K562 (cell line): ENCODE results near the gene ZCCHC3. TPM values are rescaled to one million over a fixed set of nuclear protein-coding genes. Genes with fewer than 3 reads are reported as not detected.

Experiments used
- ARHGAP35 ChIP-seq: fragments of 450-650 bp; IDR thresholded peaks from 2 replicates; pipeline ENCODE4 v1.6.1; 2018; ENCODE audit not compliant: partially characterized antibody
- CCAR2 ChIP-seq: fragments of 200-400 bp; formaldehyde crosslinking; IDR thresholded peaks from 2 replicates; pipeline ENCODE4 v1.6.1; 2017; ENCODE audit warnings: mild to moderate bottlenecking, low read depth, low read length
- KAT8 ChIP-seq: fragments of 450-650 bp; IDR thresholded peaks from 2 replicates; pipeline ENCODE4 v1.6.1; 2016; ENCODE audit warnings: low read depth, mild to moderate bottlenecking
- MIER1 ChIP-seq: fragments of 450-650 bp; IDR thresholded peaks from 2 replicates; pipeline ENCODE4 v1.6.1; 2016; ENCODE audit warnings: antibody characterized with exemption, mild to moderate bottlenecking, low read depth
- NKRF ChIP-seq: fragments of 450-650 bp; IDR thresholded peaks from 2 replicates; pipeline ENCODE4 v1.6.1; 2016; ENCODE audit warnings: borderline replicate concordance
- NUFIP1 ChIP-seq: fragments of 450-650 bp; IDR thresholded peaks from 2 replicates; pipeline ENCODE4 v1.6.1; 2018; ENCODE audit not compliant: partially characterized antibody
- POLR2B ChIP-seq: fragments of 450-650 bp; IDR thresholded peaks from 2 replicates; pipeline ENCODE4 v1.6.1; 2018; ENCODE audit warnings: low read depth; ENCODE audit not compliant: partially characterized antibody
- PYGO2 ChIP-seq: fragments of 450-650 bp; IDR thresholded peaks from 2 replicates; pipeline ENCODE4 v1.6.1; 2016; ENCODE audit warnings: mild to moderate bottlenecking, missing genetic modification characterization, moderate library complexity, missing compliant biosample characterization
- SAFB ChIP-seq: fragments of 200-400 bp; formaldehyde crosslinking; IDR thresholded peaks from 2 replicates; pipeline ENCODE4 v1.6.1; 2017; ENCODE audit warnings: low read depth, low read length, borderline replicate concordance
- SIRT6 ChIP-seq: IDR thresholded peaks from one replicate; pipeline ENCODE4 v1.6.1; 2012; ENCODE audit warnings: low read depth, mild to moderate bottlenecking, control low read depth, inconsistent platforms, low read length, moderate library complexity
- SOX6 ChIP-seq: fragments of 450-650 bp; IDR thresholded peaks from 2 replicates; pipeline ENCODE4 v1.6.1; 2014; ENCODE audit warnings: mild to moderate bottlenecking
- SRSF7 ChIP-seq: fragments of 200-400 bp; formaldehyde crosslinking; optimal IDR thresholded peaks from 2 replicates; pipeline ENCODE3; 2017; ENCODE audit warnings: mild to moderate bottlenecking, low read depth, low read length
- STAT5A ChIP-seq: IDR thresholded peaks from 2 replicates; pipeline ENCODE4 v1.6.1; 2012; ENCODE audit warnings: low read length, inconsistent platforms, borderline replicate concordance
- YY1 ChIP-seq, 3 experiments: IDR thresholded peaks; 2 replicates each; pipeline ENCODE4 v1.6.1; 2011; ENCODE audit warnings: low read length in 2 of 3, mild to moderate bottlenecking in 2 of 3, moderate library complexity in 2 of 3, borderline replicate concordance in 1 of 3, control low read depth in 1 of 3, low read depth in 1 of 3; ENCODE audit not compliant: insufficient read depth in 3 of 3, insufficient replicate concordance in 2 of 3, control insufficient read depth in 1 of 3, insufficient read length in 1 of 3; ENCODE audit errors: extremely low read depth in 1 of 3
- ZNF197 ChIP-seq: fragments of 200-800 bp; sonication (Bioruptor generic); IDR thresholded peaks from 2 replicates; pipeline ENCODE4 v1.6.1; 2016; ENCODE audit warnings: low read depth, missing genetic modification characterization, missing compliant biosample characterization
- ZNF3 ChIP-seq: fragments of 250-450 bp; sonication (Bioruptor Pico); IDR thresholded peaks from 2 replicates; pipeline ENCODE4 v1.5.0; 2021; ENCODE audit warnings: mild to moderate bottlenecking, moderate library complexity
- ZNF586 ChIP-seq: fragments of 450-650 bp; formaldehyde crosslinking; conservative IDR thresholded peaks from 2 replicates; pipeline ENCODE4 v1.4.0; 2020; ENCODE audit warnings: mild to moderate bottlenecking, moderate library complexity
- polyA plus RNA-seq, 8 experiments: library from polyadenylated mRNA; depleted of rRNA in 4 of 8; stranded (reverse) in 5 of 8; unstranded in 3 of 8; fragments of >200 nt; fragmentation: Nextera tagmentation in 2 of 8; fragmentation: Illumina TruSeq in 1 of 8; extraction: Ambion mirVana in 2 of 8; extraction: Trizol in 1 of 8; gene quantifications; 2 replicates each; pipeline versions ENCODE4 v1.2.1 to v1.2.3, GENCODE V29; 2011 to 2014; ENCODE audit warnings: inconsistent platforms in 1 of 8, missing spikeins in 1 of 8
- total RNA-seq, 7 experiments: library from RNA; depleted of rRNA in 6 of 7; stranded (reverse); fragments of >200 nt in 6 of 7; fragmentation: Illumina TruSeq in 2 of 7; extraction: Trizol in 2 of 7; gene quantifications; 2 replicates each; pipeline versions ENCODE4 v1.2.1 to v1.2.3, GENCODE V29; 2011 to 2021; ENCODE audit warnings: low replicate concordance in 1 of 7
- TF ChIP-seq, protein P1 (sequence below): fragments of 250-450 bp; sonication (Bioruptor Pico); IDR thresholded peaks from 2 replicates; pipeline ENCODE4 v1.4.0; 2020; ENCODE audit warnings: mild to moderate bottlenecking, moderate library complexity, borderline replicate concordance
- TF ChIP-seq, protein P2 (sequence below): fragments of 450-650 bp; IDR thresholded peaks from 2 replicates; pipeline ENCODE4 v1.6.1; 2017; ENCODE audit warnings: mild to moderate bottlenecking, moderate library complexity
- TF ChIP-seq, protein P3 (sequence below): fragments of 450-650 bp; IDR thresholded peaks from 2 replicates; pipeline ENCODE4 v1.6.1; 2016; ENCODE audit warnings: missing biosample characterization, missing genetic modification characterization

Gene ZCCHC3
- total and polyA plus RNA-seq, 9 of the 15 experiments (the other 6 are each of a cell fraction or from before 2014, with no cell fraction given), result 2.8 to 23.3 (median 16.5) TPM

- 0 out of 2 replicates have a peak, but pooled peaks have one; percentile 50 for TF ChIP-seq MIER1
- TF ChIP-seq SOX6, result peak; percentile 81
- peak; percentile 59 for TF ChIP-seq NUFIP1
- TF ChIP-seq, protein P1, sequence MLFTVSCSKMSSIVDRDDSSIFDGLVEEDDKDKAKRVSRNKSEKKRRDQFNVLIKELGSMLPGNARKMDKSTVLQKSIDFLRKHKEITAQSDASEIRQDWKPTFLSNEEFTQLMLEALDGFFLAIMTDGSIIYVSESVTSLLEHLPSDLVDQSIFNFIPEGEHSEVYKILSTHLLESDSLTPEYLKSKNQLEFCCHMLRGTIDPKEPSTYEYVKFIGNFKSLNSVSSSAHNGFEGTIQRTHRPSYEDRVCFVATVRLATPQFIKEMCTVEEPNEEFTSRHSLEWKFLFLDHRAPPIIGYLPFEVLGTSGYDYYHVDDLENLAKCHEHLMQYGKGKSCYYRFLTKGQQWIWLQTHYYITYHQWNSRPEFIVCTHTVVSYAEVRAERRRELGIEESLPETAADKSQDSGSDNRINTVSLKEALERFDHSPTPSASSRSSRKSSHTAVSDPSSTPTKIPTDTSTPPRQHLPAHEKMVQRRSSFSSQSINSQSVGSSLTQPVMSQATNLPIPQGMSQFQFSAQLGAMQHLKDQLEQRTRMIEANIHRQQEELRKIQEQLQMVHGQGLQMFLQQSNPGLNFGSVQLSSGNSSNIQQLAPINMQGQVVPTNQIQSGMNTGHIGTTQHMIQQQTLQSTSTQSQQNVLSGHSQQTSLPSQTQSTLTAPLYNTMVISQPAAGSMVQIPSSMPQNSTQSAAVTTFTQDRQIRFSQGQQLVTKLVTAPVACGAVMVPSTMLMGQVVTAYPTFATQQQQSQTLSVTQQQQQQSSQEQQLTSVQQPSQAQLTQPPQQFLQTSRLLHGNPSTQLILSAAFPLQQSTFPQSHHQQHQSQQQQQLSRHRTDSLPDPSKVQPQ (CRISPR knock-in tag), result no peak
- no peak for TF ChIP-seq POLR2B
- no peak for TF ChIP-seq SIRT6
- TF ChIP-seq, protein P2, sequence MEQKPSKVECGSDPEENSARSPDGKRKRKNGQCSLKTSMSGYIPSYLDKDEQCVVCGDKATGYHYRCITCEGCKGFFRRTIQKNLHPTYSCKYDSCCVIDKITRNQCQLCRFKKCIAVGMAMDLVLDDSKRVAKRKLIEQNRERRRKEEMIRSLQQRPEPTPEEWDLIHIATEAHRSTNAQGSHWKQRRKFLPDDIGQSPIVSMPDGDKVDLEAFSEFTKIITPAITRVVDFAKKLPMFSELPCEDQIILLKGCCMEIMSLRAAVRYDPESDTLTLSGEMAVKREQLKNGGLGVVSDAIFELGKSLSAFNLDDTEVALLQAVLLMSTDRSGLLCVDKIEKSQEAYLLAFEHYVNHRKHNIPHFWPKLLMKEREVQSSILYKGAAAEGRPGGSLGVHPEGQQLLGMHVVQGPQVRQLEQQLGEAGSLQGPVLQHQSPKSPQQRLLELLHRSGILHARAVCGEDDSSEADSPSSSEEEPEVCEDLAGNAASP, result no peak
- no peak for TF ChIP-seq ZNF586 (CRISPR knock-in tag)
- peak in 1 of 3 experiments; percentile 55 for TF ChIP-seq YY1 (IDR thresholded peaks at IDR 0.05; ENCODE audit: borderline replicate concordance in 1 of 3, control insufficient read depth in 1 of 3, extremely low read depth in 1 of 3, insufficient read depth in 3 of 3, insufficient read length in 1 of 3, insufficient replicate concordance in 2 of 3, low read depth in 1 of 3, low read length in 2 of 3)
- no peak for TF ChIP-seq ZNF197 (CRISPR knock-in tag)
- no peak for TF ChIP-seq STAT5A
- TF ChIP-seq KAT8, result no peak
- TF ChIP-seq PYGO2 (tag), result no peak
- no peak for TF ChIP-seq SAFB
- TF ChIP-seq, protein P3, sequence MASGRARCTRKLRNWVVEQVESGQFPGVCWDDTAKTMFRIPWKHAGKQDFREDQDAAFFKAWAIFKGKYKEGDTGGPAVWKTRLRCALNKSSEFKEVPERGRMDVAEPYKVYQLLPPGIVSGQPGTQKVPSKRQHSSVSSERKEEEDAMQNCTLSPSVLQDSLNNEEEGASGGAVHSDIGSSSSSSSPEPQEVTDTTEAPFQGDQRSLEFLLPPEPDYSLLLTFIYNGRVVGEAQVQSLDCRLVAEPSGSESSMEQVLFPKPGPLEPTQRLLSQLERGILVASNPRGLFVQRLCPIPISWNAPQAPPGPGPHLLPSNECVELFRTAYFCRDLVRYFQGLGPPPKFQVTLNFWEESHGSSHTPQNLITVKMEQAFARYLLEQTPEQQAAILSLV, result peak; percentile 70; the same call in 1 of the 2 replicates
- TF ChIP-seq ZNF3 (CRISPR knock-in tag), result no peak
- no peak for TF ChIP-seq ARHGAP35
- TF ChIP-seq CCAR2, result no peak
- TF ChIP-seq NKRF, result 0 out of 2 replicates have a peak, but pooled peaks have one; percentile 63
- no peak for TF ChIP-seq SRSF7
Observed at GRCh38 chr20:266596-267562, 30.5 kb upstream of the ZCCHC3 start (continued).
